GM12865 (cell line): ENCODE results near the gene KCNG2.

Experiments
- DNase-seq: peaks from one replicate; pipeline ENCODE4 v3.0.0; 2010; ENCODE audit warnings: low read depth
- H3K4me3 ChIP-seq: 2 replicates; pipeline ENCODE4 v1.5.1; 2011; ENCODE audit warnings: mild to moderate bottlenecking, low read depth, low read length, control low read depth
- CTCF ChIP-seq: IDR thresholded peaks from 2 replicates; pipeline ENCODE4 v1.5.1; 2011; ENCODE audit warnings: low read length, control low read depth, low read depth, inconsistent platforms; ENCODE audit not compliant: insufficient read depth; ENCODE audit errors: missing control alignments

Gene KCNG2

DNA sequence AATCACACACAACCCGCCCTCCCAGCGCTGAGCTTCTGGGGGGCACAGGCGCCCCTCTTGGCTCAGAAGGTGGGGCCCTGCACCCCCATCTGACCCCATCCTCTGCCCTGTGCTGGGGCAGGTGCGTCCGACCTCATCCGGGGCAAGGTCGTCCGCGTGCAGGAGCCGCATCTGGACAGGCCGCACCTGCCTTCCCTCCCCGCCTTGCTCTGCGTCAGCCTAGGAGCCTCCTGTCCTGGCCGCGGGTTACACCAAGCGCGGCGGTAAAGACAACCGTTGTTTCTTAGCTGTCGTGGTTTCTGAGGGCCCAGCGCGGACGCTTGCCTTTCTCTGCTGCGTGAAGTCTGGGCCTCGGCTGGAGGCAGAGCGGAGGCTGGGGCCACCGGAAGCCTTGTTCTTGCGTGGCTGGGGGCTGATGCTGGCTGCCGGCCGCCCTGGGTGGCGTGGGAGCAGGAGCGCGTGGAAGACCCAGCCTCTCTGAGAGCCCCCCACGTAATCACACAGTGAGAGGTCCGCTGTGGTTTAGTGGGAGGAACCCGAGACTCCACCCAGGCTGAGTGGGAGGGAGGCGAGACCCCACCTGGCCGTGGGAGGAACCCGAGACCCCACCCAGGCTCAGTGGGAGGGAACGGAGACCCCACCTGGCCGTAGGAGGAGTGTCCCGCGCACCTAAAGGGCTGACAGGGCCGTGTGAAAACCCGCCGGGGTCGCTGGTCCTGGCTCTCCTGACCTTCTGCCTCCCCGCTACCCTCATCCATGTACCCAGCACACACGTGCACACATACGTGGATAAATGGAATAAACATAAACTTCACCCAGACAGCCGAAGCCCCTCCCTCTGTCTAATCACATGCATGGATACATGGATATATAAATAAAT is 51.8 kb downstream of the KCNG2 start:
- no peak for DNase-seq
- no peak for TF ChIP-seq CTCF
- no peak overlapping the region for H3K4me3 ChIP-seq

DNA sequence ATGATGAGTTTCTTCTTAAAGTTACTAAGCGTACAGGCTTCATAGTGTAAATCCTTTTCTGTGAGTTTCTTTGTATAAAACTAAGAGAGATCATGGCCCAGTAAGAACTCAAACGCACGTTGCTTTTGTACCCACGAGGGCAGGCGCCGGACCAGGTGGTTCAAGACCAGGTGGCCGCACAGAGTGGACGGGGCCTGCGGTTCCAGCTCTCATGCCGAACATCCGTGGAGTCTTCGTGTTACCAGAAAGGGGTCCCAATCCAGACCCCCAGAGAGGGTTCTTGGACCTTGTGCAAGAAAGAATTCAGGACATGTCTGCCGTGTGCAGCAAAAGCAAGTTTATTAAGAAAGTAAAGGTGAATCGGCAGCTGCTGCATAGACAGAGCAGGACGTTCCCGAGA is 53.0 kb downstream of the KCNG2 start:
- H3K4me3 ChIP-seq = no peak overlapping the region
- TF ChIP-seq CTCF = no peak
- no peak for DNase-seq

DNA sequence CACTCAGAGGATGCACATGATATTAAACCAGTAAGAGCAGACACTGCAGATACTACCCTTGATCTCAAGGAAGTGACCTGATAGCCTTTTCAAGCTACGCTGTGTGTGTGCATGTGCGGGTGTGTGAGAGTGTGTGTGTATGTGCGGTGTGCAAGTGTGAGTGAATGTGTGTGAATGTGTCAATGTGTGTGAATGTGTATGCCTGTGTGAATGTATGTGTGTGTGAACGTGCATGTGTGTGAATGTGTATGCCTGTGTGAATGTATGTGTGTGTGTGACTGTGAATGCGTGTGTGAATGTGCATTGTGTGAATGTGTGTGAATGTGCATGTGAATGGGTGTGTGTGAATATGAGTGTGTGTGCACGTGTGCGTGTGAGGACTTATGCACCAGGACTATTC is 53.8 kb downstream of the KCNG2 start:
- TF ChIP-seq CTCF = no peak
- no peak for DNase-seq
- H3K4me3 ChIP-seq = no peak overlapping the region

DNA sequence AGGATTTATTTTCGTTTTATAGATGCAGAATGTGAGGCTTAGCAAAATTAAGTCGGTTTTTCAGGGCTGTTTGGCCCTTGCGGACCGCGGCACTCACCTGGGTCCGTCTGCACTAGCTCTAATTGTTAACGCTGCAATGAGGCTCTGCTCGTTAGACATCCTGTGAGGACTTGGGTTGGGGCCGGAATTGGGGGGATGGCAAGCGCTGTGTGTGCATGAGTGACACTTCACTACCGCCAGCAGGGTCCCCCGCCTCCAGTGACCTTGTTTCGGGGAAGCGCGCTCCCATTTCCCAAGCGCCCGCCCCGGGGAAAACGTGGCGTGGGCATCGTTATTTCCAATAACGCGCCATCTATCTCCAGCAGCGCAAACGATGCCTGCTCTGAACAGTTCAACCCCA is 54.2 kb downstream of the KCNG2 start:
- no peak for TF ChIP-seq CTCF
- DNase-seq = no peak
- no peak overlapping the region for H3K4me3 ChIP-seq

- no peak overlapping the region for H3K4me3 ChIP-seq
- TF ChIP-seq CTCF = no peak
- no peak for DNase-seq
Measured at GRCh38 chr18:79852561-79853302, 55.0 kb downstream of the KCNG2 start.

- TF ChIP-seq CTCF = no peak
- DNase-seq = no peak
- no peak overlapping the region for H3K4me3 ChIP-seq
Measured at GRCh38 chr18:79853303-79853992, 55.7 kb downstream of the KCNG2 start.
